ELR (cell line): ENCODE results near the gene GRIP2.

Experiments used
- DNase-seq: peaks from one replicate; pipeline ENCODE4 v3.0.0-alpha.2; 2015; ENCODE audit warnings: low read depth

The GRIP2 gene

GRCh38 chr3:14485981-14486380, 54.2 kb downstream of the GRIP2 start:
- DNase-seq = no peak

- DNase-seq = no peak
Measured at GRCh38 chr3:14484741-14485140, 55.4 kb downstream of the GRIP2 start.

- DNase-seq = no peak
Measured at GRCh38 chr3:14483286-14483685, 56.9 kb downstream of the GRIP2 start.

- no peak for DNase-seq
Measured at GRCh38 chr3:14482271-14482721, 57.8 kb downstream of the GRIP2 start.

GRCh38 chr3:14481646-14482036, 58.5 kb downstream of the GRIP2 start:
- no peak for DNase-seq

GRCh38 chr3:14481018-14481645, 59.0 kb downstream of the GRIP2 start:
- no peak for DNase-seq

GRCh38 chr3:14480207-14481017, 59.7 kb downstream of the GRIP2 start:
- DNase-seq = no peak

GRCh38 chr3:14479591-14479990, 60.6 kb downstream of the GRIP2 start:
- no peak for DNase-seq

GRCh38 chr3:14478956-14479550, 61.1 kb downstream of the GRIP2 start:
- DNase-seq = no peak

GRCh38 chr3:14477311-14477935, 62.7 kb downstream of the GRIP2 start:
- no peak for DNase-seq

GRCh38 chr3:14476583-14477265, 63.4 kb downstream of the GRIP2 start:
- no peak for DNase-seq

GRCh38 chr3:14475621-14476020, 64.5 kb downstream of the GRIP2 start:
- no peak for DNase-seq

- DNase-seq = no peak
Measured at GRCh38 chr3:14474363-14475081, 65.6 kb downstream of the GRIP2 start.

GRCh38 chr3:14473411-14473891, 66.7 kb downstream of the GRIP2 start:
- DNase-seq = no peak

GRCh38 chr3:14472471-14473351, 67.4 kb downstream of the GRIP2 start:
- DNase-seq = peak; percentile 96

- no peak for DNase-seq
Measured at GRCh38 chr3:14471690-14472089, 68.5 kb downstream of the GRIP2 start.

GRCh38 chr3:14471016-14471415, 69.1 kb downstream of the GRIP2 start:
- no peak for DNase-seq

- no peak for DNase-seq
Measured at GRCh38 chr3:14470461-14470860, 69.7 kb downstream of the GRIP2 start.

GRCh38 chr3:14468621-14468981, 71.5 kb downstream of the GRIP2 start:
- no peak for DNase-seq
